HG03175 (cell line): ENCODE results near the gene FOXL2.

Experiments used
- ATAC-seq: cut with Tn5 transposase; IDR thresholded peaks from one replicate; pipeline ENCODE4 v1.9.1; 2021; ENCODE audit warnings: mild to moderate bottlenecking, moderate library complexity; ENCODE audit not compliant: unreplicated experiment

FOXL2 gene

GRCh38 chr3:138946663-138947494 lies at the start of gene FOXL2, which contains the start of gene FOXL2NB:
Gene FOXL2 (minus strand): TSS chr3:138947137. CDS start chr3:138946722, 415 bp downstream.
Gene FOXL2NB (plus strand): TSS chr3:138947217. CDS start chr3:138947365, 148 bp downstream.
- no peak for ATAC-seq

DNA sequence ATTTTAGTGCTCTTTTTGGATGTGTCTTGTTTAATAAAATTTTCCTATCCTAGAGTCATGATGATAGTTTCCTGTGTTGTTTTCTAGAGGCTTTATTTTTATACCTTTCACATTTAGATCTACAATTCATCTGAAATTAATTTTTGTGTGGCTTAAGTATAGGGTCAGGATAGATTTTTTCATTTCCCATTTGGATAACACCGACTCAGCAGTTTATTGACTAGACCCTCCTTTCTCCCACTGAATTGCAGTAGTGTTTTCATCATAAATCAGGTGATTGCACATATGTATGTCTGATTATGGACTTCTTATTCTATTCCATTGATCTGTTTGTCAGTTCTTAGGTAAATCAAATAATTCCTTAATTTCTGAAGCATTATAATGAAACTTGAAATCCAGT lies 48.8 kb upstream of the FOXL2 start:
- ATAC-seq: no peak

GRCh38 chr3:138987181-138987580 lies 40.2 kb upstream of the FOXL2 start:
- no peak for ATAC-seq

- no peak for ATAC-seq
Observed at GRCh38 chr3:138985932-138986331, 39.0 kb upstream of the FOXL2 start.

- ATAC-seq: no peak
Observed at GRCh38 chr3:138984816-138985215, 37.9 kb upstream of the FOXL2 start.

DNA sequence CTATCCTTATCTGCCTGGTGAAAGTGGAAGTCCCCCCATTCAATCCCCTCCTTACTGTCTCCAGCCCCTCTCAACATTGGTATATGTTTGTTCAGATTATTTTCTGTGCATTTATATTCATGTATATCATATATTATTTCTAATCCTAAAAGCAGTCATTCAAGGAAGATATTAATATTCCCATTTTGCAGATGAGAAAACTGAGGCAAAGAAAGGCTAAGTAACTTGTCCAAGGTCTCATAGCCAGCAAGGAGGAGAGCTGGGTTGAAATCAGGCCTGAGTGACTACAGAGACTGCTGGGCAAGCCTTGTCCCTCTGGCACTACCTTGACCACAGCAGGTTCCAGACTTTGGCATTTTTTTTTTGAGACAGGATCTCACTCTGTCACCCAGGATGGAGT lies 29.1 kb upstream of the FOXL2 start:
- ATAC-seq: no peak

GRCh38 chr3:138975351-138975750 lies 28.4 kb upstream of the FOXL2 start:
- no peak for ATAC-seq

GRCh38 chr3:138974462-138974861 lies 27.5 kb upstream of the FOXL2 start:
- ATAC-seq: no peak

GRCh38 chr3:138972941-138973340 lies 26.0 kb upstream of the FOXL2 start:
- no peak for ATAC-seq

DNA sequence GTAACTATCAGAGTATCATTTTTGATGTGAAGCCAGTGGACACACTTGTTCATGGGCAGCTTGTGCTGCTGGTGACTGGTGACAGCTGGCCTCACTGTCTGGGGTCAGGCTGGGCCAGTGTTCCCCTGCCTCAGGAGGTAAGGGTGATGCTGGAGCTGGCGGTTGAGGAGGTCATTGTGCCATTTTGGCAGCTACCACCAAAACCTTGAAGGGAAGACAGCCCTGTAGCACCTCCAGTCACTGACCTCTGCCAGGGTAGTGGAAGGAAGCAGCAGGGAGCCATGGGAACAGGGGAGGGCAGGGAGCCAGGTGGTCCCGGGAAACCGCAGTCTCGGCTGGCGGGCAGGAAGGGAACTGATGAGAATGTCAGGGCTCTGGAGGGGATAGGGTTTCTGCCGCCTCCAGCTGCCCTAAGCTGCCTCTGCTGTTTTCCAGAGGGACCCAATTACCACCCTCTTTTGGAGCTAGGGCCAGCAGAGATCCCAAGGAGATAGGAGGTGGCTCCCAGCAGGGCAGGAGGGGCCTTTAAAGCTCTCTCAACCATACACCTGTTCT lies 24.9 kb upstream of the FOXL2 start:
- ATAC-seq: no peak

- ATAC-seq: no peak
Observed at GRCh38 chr3:138964923-138965322, 18.0 kb upstream of the FOXL2 start.

DNA sequence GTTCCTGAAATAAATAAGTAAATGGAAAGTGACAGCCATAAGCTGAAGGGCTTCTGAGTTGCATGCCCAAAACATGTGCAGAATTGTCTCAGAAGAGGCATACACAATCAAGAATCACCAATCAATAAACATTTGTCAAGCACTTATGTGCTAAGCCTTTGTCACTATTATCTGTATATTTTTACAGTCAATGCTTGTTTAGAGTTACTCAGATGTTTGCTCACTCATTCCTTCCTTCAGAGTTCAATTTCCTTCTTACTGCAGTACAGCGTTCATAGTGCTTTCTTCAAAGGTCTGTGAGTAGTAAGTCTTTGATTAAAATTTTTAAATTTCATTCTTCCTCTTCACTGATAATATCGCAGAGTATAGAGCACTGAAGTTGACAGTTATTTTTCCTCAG lies 17.3 kb upstream of the FOXL2 start:
- ATAC-seq: no peak

- no peak for ATAC-seq
Observed at GRCh38 chr3:138962854-138963560, 16.1 kb upstream of the FOXL2 start.

DNA sequence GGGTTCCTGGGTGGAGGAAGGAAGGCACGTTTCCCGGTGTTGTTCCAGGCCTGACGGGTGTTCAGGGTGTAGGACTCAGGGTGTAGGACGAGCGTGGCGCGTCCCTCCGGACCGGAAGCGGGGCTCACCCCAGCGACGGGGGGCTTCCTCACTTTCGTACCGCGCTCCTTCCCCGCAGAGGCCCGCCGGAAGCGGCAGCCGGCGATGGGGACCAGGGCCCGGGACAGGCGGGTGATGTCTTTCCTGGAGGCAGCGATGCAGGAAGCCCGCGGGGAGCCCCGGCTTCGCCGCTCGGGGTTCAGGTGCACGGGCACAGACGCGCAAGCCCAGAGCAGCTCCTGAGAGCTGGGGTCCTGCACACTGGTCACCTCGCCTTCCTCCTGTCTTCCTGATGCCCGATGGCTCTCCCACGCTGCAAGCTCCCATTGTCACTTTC lies 13.5 kb upstream of the FOXL2 start:
- no peak for ATAC-seq

- ATAC-seq: no peak
Observed at GRCh38 chr3:138950701-138951100, 3.8 kb upstream of the FOXL2 start.

DNA sequence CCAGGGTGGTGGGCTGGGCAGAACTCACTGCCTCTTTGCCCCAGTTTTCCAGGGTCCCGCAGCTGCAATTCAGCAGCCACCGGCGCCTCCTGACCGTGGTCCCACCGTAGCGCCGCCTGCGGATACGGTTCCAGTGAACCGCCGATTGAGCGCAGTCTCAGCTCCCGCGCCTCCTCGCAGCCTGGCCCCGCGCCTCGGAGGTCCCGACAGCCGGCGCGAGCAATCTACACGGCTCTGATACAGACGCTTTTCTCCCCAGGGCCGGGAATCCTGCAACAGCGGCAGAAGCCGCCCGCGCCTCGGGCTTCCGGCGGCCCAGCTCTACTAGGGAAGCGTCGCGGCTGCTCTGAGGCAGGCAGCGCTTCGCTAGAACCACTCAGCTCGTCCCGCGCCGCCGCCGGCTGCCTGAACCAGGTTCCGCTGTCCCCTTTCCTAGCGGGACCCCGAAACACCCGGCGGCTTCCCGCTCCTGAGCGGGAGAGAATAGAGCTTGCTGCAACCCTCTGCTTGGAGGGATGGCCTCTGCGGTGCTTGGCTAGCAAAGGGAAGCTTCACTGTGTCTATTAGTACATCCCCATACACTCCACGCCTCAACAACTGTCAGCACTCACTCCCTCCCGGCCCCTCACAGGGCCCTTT lies 3.2 kb upstream of the FOXL2 start:
- ATAC-seq: no peak

GRCh38 chr3:138949445-138950005 lies 2.6 kb upstream of the FOXL2 start:
- no peak for ATAC-seq

DNA sequence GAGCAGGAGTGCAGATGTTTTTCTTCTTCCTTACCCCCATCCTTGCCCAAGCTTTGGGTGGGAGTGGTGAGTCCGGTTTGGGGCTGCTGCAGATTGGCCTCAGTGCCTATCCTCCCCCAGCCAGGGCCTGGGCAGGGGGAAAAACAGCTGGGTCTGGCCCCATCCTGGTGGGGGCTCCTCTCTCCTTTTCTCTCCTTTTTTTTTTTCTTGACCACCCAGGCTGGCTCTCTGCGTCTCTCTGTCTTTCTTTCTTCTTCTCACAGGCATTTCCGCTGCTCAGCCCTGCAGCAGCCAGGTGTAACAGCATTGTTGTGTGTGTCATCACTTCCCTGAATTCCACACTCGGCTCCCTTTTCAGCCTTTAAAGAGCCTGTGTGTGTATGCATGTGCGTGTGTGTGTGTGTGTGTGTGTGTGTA lies 2.1 kb upstream of the FOXL2 start:
- no peak for ATAC-seq

DNA sequence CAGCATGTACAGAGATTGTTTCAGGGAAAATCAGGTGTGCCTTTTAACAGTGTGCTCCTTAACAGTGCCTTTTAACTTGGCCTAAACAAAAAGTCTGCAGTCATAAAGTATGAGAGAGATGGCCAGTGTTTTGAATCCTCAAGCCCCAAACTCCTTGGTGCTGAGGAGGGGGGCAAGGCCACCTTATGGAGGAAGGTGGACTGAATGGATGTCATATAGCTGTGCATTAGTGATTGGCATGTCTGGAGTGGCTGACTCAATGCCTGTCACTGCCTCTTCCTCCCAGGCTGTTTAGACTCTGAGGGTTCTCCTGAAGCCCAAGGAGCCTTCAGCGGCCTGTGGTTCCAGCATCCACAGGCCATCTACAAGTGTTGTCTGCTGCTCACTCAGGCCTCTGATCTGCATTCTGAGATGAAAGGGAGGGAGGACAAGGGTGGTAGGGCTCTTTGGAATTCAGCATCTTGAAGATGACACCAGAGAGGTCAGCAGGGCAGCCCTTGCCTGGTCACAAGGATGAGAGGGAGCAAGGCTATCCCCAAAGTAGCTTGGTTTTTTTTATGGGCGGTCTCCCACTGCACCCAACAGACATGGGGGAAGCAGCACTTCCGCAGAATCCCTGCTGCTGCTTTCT lies 1.5 kb upstream of the FOXL2 start:
- no peak for ATAC-seq

DNA sequence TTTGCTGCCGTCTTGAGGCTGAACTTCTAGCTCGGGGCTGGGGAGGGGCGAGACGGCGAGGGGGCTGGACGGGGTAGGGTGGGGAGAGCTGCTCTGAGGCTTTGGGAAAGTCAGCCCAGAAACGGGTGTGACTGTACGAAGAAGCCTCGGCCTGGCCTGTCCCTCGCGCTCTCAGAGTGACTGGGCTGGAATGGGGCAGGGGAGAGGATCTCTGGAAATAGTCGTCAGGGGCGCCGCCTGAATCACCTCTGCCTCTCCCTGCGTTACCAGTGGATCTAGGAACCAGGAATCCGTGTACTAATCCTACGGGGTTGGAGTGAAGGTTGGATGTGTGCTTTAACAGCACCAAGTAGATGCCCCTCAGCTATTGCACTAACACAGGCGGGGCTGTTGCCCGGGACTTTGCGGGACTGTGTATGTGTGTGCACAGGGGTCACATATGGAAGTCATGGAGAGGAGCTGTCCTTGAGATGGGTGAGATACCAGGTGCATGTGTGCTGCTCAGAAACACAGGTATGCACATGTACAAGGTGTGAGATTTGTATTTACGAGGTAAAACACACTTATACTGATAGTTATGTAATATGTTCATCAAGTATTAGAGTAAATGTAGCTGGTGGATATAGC lies 671 bp upstream of the FOXL2 start:
- no peak for ATAC-seq
